Ovary (tissue), 9 donors: ENCODE data around the gene NF1. TPM values are rescaled to one million over a fixed set of nuclear protein-coding genes. Genes with fewer than 3 reads are reported as not detected.
"Not testable (repeated sequence)": the region's sequence is repeated elsewhere in the genome, so short reads cannot be mapped to it uniquely, and the experiment has no call there.

ENCODE experiments used
- DNase-seq, 5 donors: peaks; one replicate each; pipeline ENCODE4 v3.0.0-alpha.2; 2019 to 2020
- H3K27ac ChIP-seq, 2 donors: fragments of 200-600 bp; one replicate each; pipeline versions ENCODE4 v1.5.1 to v1.8.0; 2019 to 2022
- H3K27me3 ChIP-seq: fragments of 200-600 bp; one replicate; pipeline ENCODE4 v1.8.0; 2022
- H3K36me3 ChIP-seq: fragments of 200-600 bp; sonication (generic); one replicate; pipeline ENCODE4 v1.5.1; 2019
- H3K4me1 ChIP-seq: one replicate; pipeline ENCODE4 v1.8.1; 2013; ENCODE audit warnings: mild to moderate bottlenecking, moderate library complexity; ENCODE audit not compliant: insufficient read depth
- H3K4me3 ChIP-seq: fragments of 200-600 bp; sonication (generic); one replicate; pipeline ENCODE4 v1.5.1; 2017
- H3K9me3 ChIP-seq, 2 donors: fragments of 200-600 bp in 1 of 2; sonication (generic) in 1 of 2; one replicate each; pipeline versions ENCODE4 v1.5.1 to v1.8.1; 2013 to 2019; ENCODE audit warnings: mild to moderate bottlenecking in 1 of 2, moderate library complexity in 1 of 2
- CTCF ChIP-seq, 3 donors: fragments of 450-650 bp in 2 of 3; fragments of 200-600 bp in 1 of 3; IDR thresholded peaks; one replicate each; pipeline versions ENCODE4 v1.5.1 to v1.8.0; 2016 to 2022; ENCODE audit warnings: antibody characterized with exemption in 3 of 3, mild to moderate bottlenecking in 1 of 3
- EP300 ChIP-seq: sonication (generic); formaldehyde crosslinking; IDR thresholded peaks from one replicate; pipeline ENCODE4 v1.6.1; 2017; ENCODE audit warnings: antibody characterized with exemption
- POLR2A ChIP-seq: fragments of 450-650 bp; IDR thresholded peaks from one replicate; pipeline ENCODE4 v1.6.1; 2017; ENCODE audit warnings: antibody characterized with exemption, mild to moderate bottlenecking, moderate library complexity
- WGBS, 3 donors: extraction: QIAGEN DNeasy Blood & Tissue Kit in 1 of 3; methylation state at CpG; one replicate each; pipeline versions ENCODE4 v1.1.5 to v1.1.7; 2013 to 2017; 5-methylcytosine and 5-hydroxymethylcytosine counted together
- intact Hi-C, 4 donors: fragments of 100-400 bp; cut with DNase I; formaldehyde crosslinking; loops; one replicate each; pipeline versions ENCODE4 v1.11.0 to v1.15.1; 2022 to 2023
- polyA plus RNA-seq, 2 donors: library from polyadenylated mRNA; stranded (reverse); fragments of 200-250 nt in 1 of 2; fragments of 350-450 nt in 1 of 2; fragmentation: Illumina TruSeq in 1 of 2; extraction: RNeasy Lipid Tissue Mini Kit (QIAGEN cat#74804) in 1 of 2; gene quantifications; one replicate each; pipeline ENCODE4 v1.2.3, GENCODE V29; 2013 to 2014
- total RNA-seq, 7 donors: library from RNA; depleted of rRNA in 2 of 7; stranded (reverse); fragments of >200 nt in 2 of 7; fragmentation: NEBNext Ultra II Directional in 3 of 7; extraction: Animal tissue kit (Norgen Biotek cat#: 25700) in 3 of 7; gene quantifications; one replicate each; pipeline versions ENCODE4 v1.1.0 to v1.2.4, GENCODE V29; 2016 to 2023
- donor health status: DM: no; HTN: no; CAD: no; lungs with moderate emphysema.
- donor health status: DM: no; HTN: no; CAD: no.
- donor health status: Bipolar disorder and iron deficiency.
- donor health status: DM: yes; HTN: yes; CAD: no.
- donor health status: DM: no; HTN: no; CAD: no.
- donor health status: DM: yes; HTN: yes; CAD: no.

NF1 gene
- total and polyA plus RNA-seq, 9 donors, result 11.1 to 62.0 (median 57.0) TPM

GRCh38 chr17:31254654-31255053 lies 159.9 kb downstream of the NF1 start:
- intact Hi-C loops, result no loop called here
- no peaks in the 10 kb centered on the region for H3K36me3 ChIP-seq
- no peak for TF ChIP-seq CTCF (IDR thresholded peaks at IDR 0.05)
- 83 to 88% (median 86%) methylated on average over 2 of the region's 2 CpGs for WGBS, 3 donors
- no peak overlapping the region for H3K27ac ChIP-seq
- H3K9me3 ChIP-seq, result no peaks in the 10 kb centered on the region
- H3K4me1 ChIP-seq, result no peaks in the 10 kb centered on the region
- H3K4me3 ChIP-seq, result no peak overlapping the region
- no peak for DNase-seq
- H3K27me3 ChIP-seq, result no peaks in the 10 kb centered on the region

GRCh38 chr17:31256936-31257335 lies 162.2 kb downstream of the NF1 start:
- H3K4me1 ChIP-seq, result no peaks in the 10 kb centered on the region
- no peaks in the 10 kb centered on the region for H3K9me3 ChIP-seq
- H3K27ac ChIP-seq, result no peak overlapping the region
- no peak for DNase-seq
- H3K4me3 ChIP-seq, result no peak overlapping the region
- H3K27me3 ChIP-seq, result no peaks in the 10 kb centered on the region
- intact Hi-C loops, result no loop called here
- TF ChIP-seq POLR2A, result no peak
- TF ChIP-seq EP300, result no peak
- no peak for TF ChIP-seq CTCF (IDR thresholded peaks at IDR 0.05)
- no peaks in the 10 kb centered on the region for H3K36me3 ChIP-seq
- WGBS, 3 donors, result 80 to 89% (median 82%) methylated on average over 3 of the region's 3 CpGs

- H3K27me3 ChIP-seq, result no peaks in the 10 kb centered on the region
- H3K4me3 ChIP-seq, result no peak overlapping the region
- H3K36me3 ChIP-seq, result no peaks in the 10 kb centered on the region
- no peaks in the 10 kb centered on the region for H3K4me1 ChIP-seq
- no peak for DNase-seq
- no peak overlapping the region for H3K27ac ChIP-seq
- H3K9me3 ChIP-seq, result no peaks in the 10 kb centered on the region
- intact Hi-C loops, result no loop called here
- no peak for TF ChIP-seq POLR2A
- no peak for TF ChIP-seq CTCF (IDR thresholded peaks at IDR 0.05)
- no peak for TF ChIP-seq EP300
- 85 to 90% (median 88%) methylated on average over 3 of the region's 3 CpGs for WGBS, 3 donors
Measured at GRCh38 chr17:31260151-31260550, 165.4 kb downstream of the NF1 start.

- H3K9me3 ChIP-seq, result no peaks in the 10 kb centered on the region
- TF ChIP-seq EP300 (no peak), POLR2A (no peak), CTCF (IDR thresholded peaks at IDR 0.05) (no peak)
- no peaks in the 10 kb centered on the region for H3K4me1 ChIP-seq
- intact Hi-C loops, result no loop called here
- no peaks in the 10 kb centered on the region for H3K36me3 ChIP-seq
- no peak overlapping the region for H3K27ac ChIP-seq
- no peak overlapping the region for H3K4me3 ChIP-seq
- WGBS, 3 donors, result 73 to 84% (median 82%) methylated on average over 1 of the region's 1 CpG
- H3K27me3 ChIP-seq, result no peaks in the 10 kb centered on the region
- DNase-seq, result no peak
Measured at GRCh38 chr17:31261601-31262000, 166.8 kb downstream of the NF1 start.

GRCh38 chr17:31262923-31263322 lies 168.1 kb downstream of the NF1 start:
- intact Hi-C loops, H3K4me1 ChIP-seq, H3K9me3 ChIP-seq, H3K36me3 ChIP-seq, H3K27me3 ChIP-seq, DNase-seq, H3K4me3 ChIP-seq, H3K27ac ChIP-seq: not testable (repeated sequence)
- WGBS, 3 donors, result 95 to 100% (median 97%) methylated on average over 1 of the region's 1 CpG
